B cell (primary cell): ENCODE data around the gene CHST14.

Source experiments
- CTCF ChIP-seq: fragments of 200-600 bp; IDR thresholded peaks from one replicate; pipeline ENCODE4 v1.8.0; 2022; ENCODE audit warnings: antibody characterized with exemption, mild to moderate bottlenecking
- EZH2 ChIP-seq: IDR thresholded peaks from 2 replicates; pipeline ENCODE4 v1.6.1; 2012; ENCODE audit warnings: borderline replicate concordance, low read depth, mild to moderate bottlenecking, moderate library complexity, low read length; ENCODE audit not compliant: insufficient read depth, poor library complexity, severe bottlenecking

GRCh38 chr15:40467261-40467615, 3.5 kb upstream of the CHST14 start:
- TF ChIP-seq EZH2, result no peak
- no peak for TF ChIP-seq CTCF
